ENCODE data around the gene WSB1.

The WSB1 gene

DNA sequence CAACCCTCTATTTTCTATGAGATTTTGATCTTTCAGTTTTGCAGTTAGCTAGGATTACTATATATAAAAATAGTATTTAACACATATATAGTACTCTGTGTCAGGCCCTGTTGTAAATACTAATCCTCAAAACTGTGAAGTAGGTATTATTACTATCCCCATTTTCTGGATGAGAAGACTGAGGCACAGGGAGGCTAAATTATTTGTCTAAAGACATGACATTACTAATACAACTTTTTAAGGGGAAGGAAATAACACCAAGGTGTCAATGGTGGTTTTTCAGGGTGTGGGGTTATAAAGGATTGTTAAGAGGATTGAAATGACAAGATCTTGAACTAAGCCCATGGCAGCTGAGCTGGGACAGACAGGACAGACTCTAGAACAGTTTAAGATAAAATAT lies 4.1 kb upstream of the WSB1 start:
- peaks cover 17% of the 10 kb centered on the region for H3K4me1 Mint-ChIP-seq
- H3K4me3 Mint-ChIP-seq: no peak overlapping the region
- ATAC-seq (ENCODE audit: low read depth): no peak
- no peaks in the 10 kb centered on the region for H3K36me3 Mint-ChIP-seq
- no peaks in the 10 kb centered on the region for H3K9me3 Mint-ChIP-seq
- DNase-seq (ENCODE audit: low spot score in 2 of 2): no peak
- no peak overlapping the region for H3K27ac Mint-ChIP-seq
- no peaks in the 10 kb centered on the region for H3K27me3 Mint-ChIP-seq

DNA sequence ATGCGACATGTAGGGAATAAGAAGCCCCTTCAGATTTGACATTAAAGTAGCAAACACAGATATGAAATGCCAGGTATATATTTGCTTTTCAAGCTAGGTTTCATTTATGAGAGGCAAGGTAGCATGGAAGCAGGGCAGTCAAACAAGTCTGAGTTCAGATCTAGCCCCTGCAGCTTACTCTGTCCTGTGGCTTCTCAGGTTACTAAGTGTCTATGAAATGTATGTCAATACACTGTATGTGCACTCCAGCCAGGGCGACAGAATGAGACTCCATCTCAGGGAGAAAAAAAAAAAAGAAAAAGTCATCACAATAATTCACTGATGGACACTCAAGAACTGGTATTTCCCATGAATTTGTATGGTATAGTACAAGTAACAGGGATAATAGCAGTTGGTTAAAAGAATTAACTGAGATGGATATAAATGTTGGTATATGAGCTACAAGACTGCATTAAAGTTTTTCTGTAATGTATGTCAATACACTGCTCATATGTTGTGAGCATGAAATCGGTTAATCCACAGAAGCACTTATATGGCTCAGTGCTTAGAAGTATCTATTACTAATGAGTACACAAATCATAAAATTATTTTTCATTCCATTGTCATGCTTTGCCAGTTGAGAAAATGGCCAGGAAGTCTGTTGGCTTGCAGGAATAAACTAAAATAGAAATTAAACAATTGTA lies 2.9 kb upstream of the WSB1 start:
- peaks cover 13% of the 10 kb centered on the region for H3K4me1 Mint-ChIP-seq
- ATAC-seq (ENCODE audit: low read depth) (no peak), DNase-seq (ENCODE audit: low spot score in 2 of 2) (no peak)
- no peaks in the 10 kb centered on the region for H3K9me3 Mint-ChIP-seq
- H3K27me3 Mint-ChIP-seq: no peaks in the 10 kb centered on the region
- H3K4me3 Mint-ChIP-seq: no peak overlapping the region
- no peak overlapping the region for H3K27ac Mint-ChIP-seq
- H3K36me3 Mint-ChIP-seq: no peaks in the 10 kb centered on the region

DNA sequence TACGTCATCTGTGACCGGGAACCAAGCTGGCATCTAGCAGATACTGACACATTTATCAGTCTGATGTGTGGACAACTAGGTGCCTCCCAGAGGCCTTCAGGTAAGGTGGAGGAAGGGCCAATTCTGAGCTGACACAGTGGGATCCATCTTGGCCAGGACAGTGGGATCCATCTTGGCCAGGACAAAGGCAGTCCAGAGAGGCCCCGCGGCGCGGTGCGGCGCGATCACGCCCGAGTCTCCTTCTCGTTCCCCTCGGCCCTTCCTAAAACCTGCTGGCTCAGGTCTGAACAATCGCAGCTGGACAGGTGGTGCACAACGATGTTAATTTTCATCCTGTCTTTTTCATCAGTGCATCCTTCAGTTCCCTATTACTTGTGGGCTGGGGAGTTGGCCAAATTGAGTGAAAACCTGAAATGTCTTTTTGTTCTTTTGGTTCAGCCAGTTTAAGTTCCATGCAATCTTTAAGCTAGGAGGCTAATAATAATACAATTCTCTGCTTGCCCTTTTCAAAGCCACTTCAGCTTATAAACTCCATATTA lies 486 bp upstream of the WSB1 start:
- no peak for ATAC-seq (ENCODE audit: low read depth)

DNA sequence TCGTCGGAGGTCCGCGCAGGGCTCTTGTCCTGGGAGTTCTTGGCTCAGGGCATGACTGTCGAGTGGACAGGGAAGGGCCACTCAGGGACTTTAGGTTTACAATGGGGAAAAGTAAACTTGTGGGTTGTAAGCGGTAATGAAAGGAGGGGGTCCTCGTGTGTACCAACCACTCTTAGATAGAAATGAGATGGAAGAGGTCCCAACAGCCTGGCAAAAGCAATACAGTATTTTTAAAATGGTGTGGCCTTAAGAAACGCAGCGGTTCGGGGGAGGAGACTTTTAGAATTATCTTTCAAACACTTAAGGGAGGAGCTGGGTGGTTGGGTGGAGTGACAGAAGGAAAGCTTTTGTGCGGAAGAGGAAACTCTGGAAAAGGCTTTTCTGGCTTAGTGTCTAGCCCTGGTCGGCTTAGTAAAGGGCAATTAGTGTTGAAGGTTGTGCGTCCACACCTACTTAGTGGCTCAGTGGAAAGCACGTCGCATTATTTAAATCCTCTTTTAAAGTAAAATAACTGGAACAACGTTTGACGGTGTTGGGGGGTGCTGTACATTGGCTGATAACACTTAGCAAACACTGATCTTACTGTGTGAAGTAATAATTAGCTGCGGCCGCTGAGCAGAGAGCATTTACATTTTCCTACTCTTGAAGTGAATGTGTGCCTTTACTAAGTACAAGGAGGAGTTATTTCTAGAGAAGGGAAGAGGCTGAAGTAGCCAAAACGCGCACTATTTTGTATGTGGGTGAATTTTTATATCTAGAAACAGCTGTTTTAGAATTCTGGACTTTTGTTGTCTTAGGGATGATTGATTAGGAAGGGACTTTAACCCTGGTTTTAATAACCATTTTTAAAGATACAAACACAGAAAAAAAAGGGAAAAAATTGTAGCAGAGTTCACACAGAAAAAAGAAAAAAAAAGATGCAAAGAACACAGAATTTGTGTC lies 1.0 kb downstream of the WSB1 start:
- Mint-ChIP-seq H3K4me1 (peaks cover 27% of the 10 kb centered on the region), H3K4me3 (peak overlapping the region; percentile 99), H3K9me3 (no peaks in the 10 kb centered on the region), H3K36me3 (no peaks in the 10 kb centered on the region), H3K27ac (peak overlapping the region; percentile 98), H3K27me3 (no peaks in the 10 kb centered on the region)
- ATAC-seq (ENCODE audit: low read depth) (peak; percentile 31), DNase-seq (ENCODE audit: low spot score in 2 of 2) (peak in 1 of 2 donors; percentile 32)

More for the DNA sequence above, 486 bp upstream of the WSB1 start:
- peak overlapping the region; percentile 99 for H3K4me3 Mint-ChIP-seq
- peaks cover 18% of the 10 kb centered on the region for H3K4me1 Mint-ChIP-seq
- peak; percentile 1 to 31 for DNase-seq (ENCODE audit: low spot score in 2 of 2)
- H3K9me3 Mint-ChIP-seq: no peaks in the 10 kb centered on the region
- no peaks in the 10 kb centered on the region for H3K36me3 Mint-ChIP-seq
- H3K27me3 Mint-ChIP-seq: no peaks in the 10 kb centered on the region
- H3K27ac Mint-ChIP-seq: peak overlapping the region; percentile 98

DNA sequence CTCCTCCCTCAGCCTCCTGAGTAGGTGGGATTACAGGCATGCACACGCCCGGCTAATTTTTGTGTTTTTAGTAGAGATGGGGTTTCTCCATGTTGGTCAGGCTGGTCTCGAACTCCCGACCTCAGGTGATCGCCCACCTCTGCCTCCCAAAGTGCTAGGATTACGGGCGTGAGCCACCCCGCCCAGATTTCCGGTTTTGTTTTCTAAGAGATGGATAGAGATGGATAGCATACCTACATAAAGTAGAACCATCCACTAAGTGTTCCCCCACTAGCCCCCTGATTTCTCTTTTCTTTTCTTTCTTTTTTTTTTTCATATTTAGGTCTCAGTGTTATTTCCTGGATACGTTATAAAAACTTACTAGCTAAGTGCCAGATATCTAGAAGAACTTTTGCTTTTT lies 2.0 kb downstream of the WSB1 start:
- DNase-seq (ENCODE audit: low spot score in 2 of 2) (no peak), ATAC-seq (ENCODE audit: low read depth) (no peak)
- Mint-ChIP-seq H3K4me3 (peak overlapping the region; percentile 99), H3K36me3 (no peaks in the 10 kb centered on the region), H3K4me1 (peaks cover 26% of the 10 kb centered on the region), H3K27me3 (no peaks in the 10 kb centered on the region), H3K27ac (peak overlapping the region; percentile 98), H3K9me3 (no peaks in the 10 kb centered on the region)

DNA sequence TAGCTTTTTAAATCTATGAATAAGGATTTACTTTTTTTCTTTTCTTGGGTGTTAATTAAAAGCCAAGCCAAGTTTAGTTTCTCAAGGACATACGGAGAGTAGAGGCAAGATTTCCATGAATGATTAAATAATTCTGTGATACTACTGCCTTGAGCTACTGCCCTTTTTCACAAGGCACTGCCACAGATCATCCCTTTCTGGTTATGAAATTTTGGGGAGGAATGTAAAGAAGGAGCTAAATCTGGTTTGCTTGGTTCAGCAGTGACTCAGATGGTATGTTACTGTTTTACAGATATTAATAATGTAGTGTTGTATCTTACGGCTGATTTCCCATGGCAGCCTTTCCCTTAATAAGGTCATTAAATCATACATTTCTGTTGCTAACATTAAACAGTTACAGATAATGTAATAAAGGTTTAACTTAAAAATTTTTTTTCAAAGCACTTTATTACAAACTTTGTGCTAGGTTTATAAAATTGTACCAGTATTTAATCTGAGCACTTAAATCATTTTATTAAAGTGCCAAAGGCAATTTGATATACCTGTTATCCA lies 2.6 kb downstream of the WSB1 start:
- DNase-seq (ENCODE audit: low spot score in 2 of 2): no peak
- no peaks in the 10 kb centered on the region for H3K9me3 Mint-ChIP-seq
- no peaks in the 10 kb centered on the region for H3K36me3 Mint-ChIP-seq
- peaks cover 30% of the 10 kb centered on the region for H3K4me1 Mint-ChIP-seq
- H3K4me3 Mint-ChIP-seq: peak overlapping the region; percentile 99
- no peaks in the 10 kb centered on the region for H3K27me3 Mint-ChIP-seq
- no peak for ATAC-seq (ENCODE audit: low read depth)
- peak overlapping the region; percentile 98 for H3K27ac Mint-ChIP-seq

DNA sequence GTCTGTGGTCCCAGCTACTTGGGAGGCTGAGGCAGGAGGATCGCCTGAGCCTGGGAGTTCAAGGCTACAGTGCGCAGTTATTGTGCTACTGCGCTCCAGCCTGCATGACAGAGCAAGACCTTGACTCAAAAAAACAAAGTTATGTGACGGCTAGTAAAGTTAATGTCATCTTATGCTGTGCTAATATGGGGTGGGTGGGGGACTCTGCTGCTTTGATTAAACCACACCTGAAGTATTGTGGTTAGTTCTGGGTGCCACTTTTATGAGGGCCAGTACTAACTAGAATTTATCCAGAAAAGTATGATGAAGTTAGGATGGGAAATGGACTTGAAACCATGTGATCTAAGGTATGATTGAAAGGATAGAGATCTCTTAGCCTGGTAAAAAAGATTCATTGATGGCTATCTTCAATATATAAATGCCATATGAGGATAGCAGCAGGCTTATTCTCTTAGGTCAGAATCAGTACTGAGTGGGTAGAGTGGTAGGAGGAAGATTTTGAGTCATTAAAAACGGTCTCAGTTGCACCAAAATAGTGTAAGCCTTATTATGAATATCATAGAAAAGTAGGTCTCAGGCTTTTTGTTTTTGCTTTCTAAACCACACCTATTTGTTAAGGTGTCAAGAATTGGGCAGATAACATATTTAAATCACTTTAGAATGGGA lies 5.6 kb downstream of the WSB1 start:
- DNase-seq (ENCODE audit: low spot score in 2 of 2): no peak
- Mint-ChIP-seq H3K36me3 (peaks cover 5% of the 10 kb centered on the region), H3K4me1 (peaks cover 34% of the 10 kb centered on the region), H3K27me3 (no peaks in the 10 kb centered on the region), H3K4me3 (peak overlapping the region; percentile 30), H3K27ac (peak overlapping the region; percentile 71), H3K9me3 (no peaks in the 10 kb centered on the region)
- ATAC-seq (ENCODE audit: low read depth): no peak

DNA sequence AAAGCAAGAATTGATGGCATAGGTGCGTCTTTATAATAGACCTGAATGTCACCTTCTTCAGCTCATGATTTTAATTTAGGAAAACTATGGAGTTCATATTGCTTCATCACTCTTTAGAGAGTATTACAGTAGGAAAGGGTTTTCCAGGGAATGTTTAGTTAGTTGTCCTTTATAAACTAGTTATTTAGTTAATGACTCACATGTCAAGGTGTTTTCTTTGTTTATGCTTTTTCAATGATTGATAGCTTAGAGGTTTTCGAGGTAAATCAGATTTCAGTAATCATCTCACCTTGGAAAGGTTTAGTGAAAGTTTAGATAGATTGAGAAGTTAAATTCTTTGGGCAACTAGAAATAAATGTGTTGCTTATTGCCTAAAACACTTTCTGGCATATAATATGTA lies 9.8 kb downstream of the WSB1 start:
- Mint-ChIP-seq H3K27me3 (no peaks in the 10 kb centered on the region), H3K4me3 (no peak overlapping the region), H3K4me1 (peaks cover 29% of the 10 kb centered on the region), H3K36me3 (peaks cover 13% of the 10 kb centered on the region), H3K27ac (peak overlapping the region; percentile 58), H3K9me3 (no peaks in the 10 kb centered on the region)
- DNase-seq (ENCODE audit: low spot score in 2 of 2) (no peak), ATAC-seq (ENCODE audit: low read depth) (no peak)

DNA sequence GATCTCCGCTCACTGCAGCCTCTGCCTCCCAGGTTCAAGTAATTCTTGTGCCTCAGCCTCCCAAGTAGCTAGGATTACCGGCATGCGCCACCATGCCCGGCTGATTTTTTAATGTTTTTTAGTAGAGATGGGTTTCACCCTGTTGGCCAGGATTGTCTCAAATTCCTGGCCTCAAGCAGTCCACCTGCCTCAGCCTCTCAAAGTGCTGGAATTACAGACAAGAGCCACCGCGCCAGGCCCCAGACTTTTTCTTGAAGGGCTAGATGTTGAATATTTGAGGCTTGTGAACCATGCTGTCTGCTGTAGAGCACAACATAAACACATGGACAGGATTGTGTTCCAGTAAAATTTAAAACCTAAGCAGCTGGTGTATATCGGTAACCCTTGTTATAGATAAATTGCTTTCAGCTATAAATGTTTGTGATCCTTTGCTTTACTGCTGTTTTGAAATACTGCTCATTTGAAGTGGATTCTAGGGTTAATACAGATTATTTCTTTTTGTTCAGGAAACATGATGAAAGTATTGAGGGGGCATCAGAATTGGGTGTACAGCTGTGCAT lies 12.4 kb downstream of the WSB1 start:
- Mint-ChIP-seq H3K36me3 (peaks cover 20% of the 10 kb centered on the region), H3K27ac (peak overlapping the region; percentile 68), H3K9me3 (no peaks in the 10 kb centered on the region), H3K4me3 (no peak overlapping the region), H3K27me3 (no peaks in the 10 kb centered on the region), H3K4me1 (peaks cover 14% of the 10 kb centered on the region)
- DNase-seq (ENCODE audit: low spot score in 2 of 2) (no peak), ATAC-seq (ENCODE audit: low read depth) (no peak)

DNA sequence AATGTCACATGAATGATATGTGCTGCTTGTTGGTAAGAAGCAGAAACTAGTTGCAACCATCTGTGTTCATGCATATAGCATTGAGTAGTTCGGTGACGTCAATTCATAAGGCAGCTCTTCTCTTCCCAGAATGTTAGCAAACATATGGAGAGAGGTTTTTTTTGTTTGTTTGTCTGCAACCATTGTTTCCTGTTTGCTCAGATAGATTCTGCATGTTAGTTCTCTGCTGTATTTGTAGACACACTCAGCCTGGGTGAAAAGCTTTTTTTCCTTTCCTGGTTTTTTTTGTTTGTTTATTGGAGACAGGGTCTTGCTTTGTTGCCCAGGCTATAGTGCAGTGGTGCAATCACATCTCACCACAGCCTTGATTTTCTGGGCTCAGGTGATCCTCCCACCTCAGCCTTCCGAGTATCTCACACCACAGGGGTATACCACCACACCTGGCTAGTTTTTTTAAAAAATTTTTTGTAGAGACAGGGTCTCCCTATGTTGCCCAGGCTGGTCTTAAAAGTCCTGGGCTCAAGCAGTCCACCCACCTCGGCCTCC lies 16.7 kb downstream of the WSB1 start:
- H3K9me3 Mint-ChIP-seq: no peaks in the 10 kb centered on the region
- H3K36me3 Mint-ChIP-seq: peaks cover 39% of the 10 kb centered on the region
- H3K27ac Mint-ChIP-seq: peak overlapping the region; percentile 41
- no peak for DNase-seq (ENCODE audit: low spot score in 2 of 2)
- H3K27me3 Mint-ChIP-seq: no peaks in the 10 kb centered on the region
- no peak overlapping the region for H3K4me3 Mint-ChIP-seq
- ATAC-seq (ENCODE audit: low read depth): no peak
- peaks cover 3% of the 10 kb centered on the region for H3K4me1 Mint-ChIP-seq

DNA sequence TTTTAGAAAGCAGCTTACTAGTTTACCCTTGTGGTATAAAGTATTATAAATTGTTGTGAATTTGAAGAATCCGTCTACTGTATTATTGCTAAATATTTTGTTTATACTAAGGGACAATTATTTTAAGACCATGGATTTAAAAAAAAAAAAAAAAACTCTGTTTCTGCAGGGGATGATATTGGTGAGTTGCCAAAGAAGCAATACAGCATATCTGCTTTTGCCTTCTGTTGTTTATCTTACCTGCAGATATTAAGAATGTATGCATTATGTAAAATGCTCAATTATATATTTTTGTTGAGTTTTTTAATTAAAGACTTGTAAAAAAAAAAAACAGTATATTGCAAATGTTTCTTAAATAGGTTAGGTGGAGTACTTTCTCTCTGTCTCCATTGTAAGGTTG lies 19.4 kb downstream of the WSB1 start:
- no peak overlapping the region for H3K4me3 Mint-ChIP-seq
- H3K4me1 Mint-ChIP-seq: no peaks in the 10 kb centered on the region
- no peak overlapping the region for H3K27ac Mint-ChIP-seq
- DNase-seq (ENCODE audit: low spot score in 2 of 2) (no peak), ATAC-seq (ENCODE audit: low read depth) (no peak)
- no peaks in the 10 kb centered on the region for H3K9me3 Mint-ChIP-seq
- no peaks in the 10 kb centered on the region for H3K27me3 Mint-ChIP-seq
- peaks cover 41% of the 10 kb centered on the region for H3K36me3 Mint-ChIP-seq

DNA sequence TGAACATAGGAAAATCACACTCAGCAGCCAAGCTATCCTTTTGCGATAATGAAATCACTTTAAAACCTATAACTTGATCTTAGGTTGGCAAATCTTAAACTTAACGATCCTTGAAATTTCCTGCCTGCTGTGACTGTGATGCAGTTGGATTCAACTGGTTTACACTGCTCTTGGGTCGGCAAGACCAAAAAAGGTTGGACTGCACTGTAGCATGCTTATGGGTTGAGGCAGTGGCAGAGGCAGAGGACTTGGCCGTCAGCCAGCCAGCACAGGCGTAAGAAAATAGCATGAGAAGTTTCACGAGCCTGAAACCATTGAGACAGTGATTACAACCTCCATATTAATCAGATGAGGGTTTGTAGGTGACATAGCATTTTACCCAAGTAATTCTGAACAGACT lies 21.4 kb downstream of the WSB1 start:
- no peak for ATAC-seq (ENCODE audit: low read depth)

DNA sequence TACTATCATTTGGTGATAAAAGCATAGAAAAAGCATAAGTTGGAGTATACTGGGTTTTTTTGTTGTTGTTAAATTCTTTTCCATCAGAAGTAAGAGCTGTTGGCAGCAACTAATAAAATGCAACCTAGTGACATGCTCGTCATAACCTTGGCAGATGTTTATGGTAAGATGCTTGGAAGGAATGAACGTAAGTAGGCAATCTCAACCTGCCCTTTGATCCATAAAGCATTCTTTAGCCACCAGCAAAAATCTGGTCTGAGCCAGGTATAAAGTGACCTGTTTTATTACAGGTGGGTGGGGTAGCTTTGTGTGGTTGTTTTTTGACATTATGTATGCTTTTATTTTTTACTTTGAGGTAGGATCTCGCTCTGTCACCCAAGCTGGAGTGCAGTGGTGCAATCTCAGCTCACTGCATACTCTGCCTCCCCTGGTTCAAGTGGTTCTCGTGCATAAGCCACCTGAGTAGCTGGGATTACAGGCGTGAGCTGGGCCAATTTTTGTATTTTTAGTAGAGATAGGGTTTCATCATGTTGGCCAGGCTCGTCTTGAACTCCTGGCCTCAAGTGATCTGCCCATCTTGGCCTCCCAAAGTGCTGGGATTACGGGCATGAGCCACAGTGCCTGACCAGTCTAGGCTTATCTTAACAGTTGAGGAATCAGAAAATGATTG lies 22.0 kb downstream of the WSB1 start:
- DNase-seq (ENCODE audit: low spot score in 2 of 2) (no peak), ATAC-seq (ENCODE audit: low read depth) (no peak)
- Mint-ChIP-seq H3K27ac (no peak overlapping the region), H3K36me3 (peaks cover 37% of the 10 kb centered on the region), H3K9me3 (no peaks in the 10 kb centered on the region), H3K4me3 (no peak overlapping the region), H3K4me1 (no peaks in the 10 kb centered on the region), H3K27me3 (no peaks in the 10 kb centered on the region)

More for the DNA sequence above, 21.4 kb downstream of the WSB1 start:
- H3K4me1 Mint-ChIP-seq: no peaks in the 10 kb centered on the region
- peaks cover 42% of the 10 kb centered on the region for H3K36me3 Mint-ChIP-seq
- peak overlapping the region; percentile 64 for H3K27ac Mint-ChIP-seq
- DNase-seq (ENCODE audit: low spot score in 2 of 2): no peak
- H3K9me3 Mint-ChIP-seq: no peaks in the 10 kb centered on the region
- H3K27me3 Mint-ChIP-seq: no peaks in the 10 kb centered on the region
- no peak overlapping the region for H3K4me3 Mint-ChIP-seq

All from memory B cell (primary cell).